Measurements from ENCODE around the gene GJB5. TPM values are rescaled to one million over a fixed set of nuclear protein-coding genes. Genes with fewer than 3 reads are reported as not detected.
"Not testable (repeated sequence)": the region's sequence is repeated elsewhere in the genome, so short reads cannot be mapped to it uniquely, and the experiment has no call there.

The GJB5 gene
- total RNA-seq, 1 donor from 2014 or later: not detected

- no peak for ATAC-seq (ENCODE audit: poor library complexity)
- intact Hi-C loops (cut with DNase I): no loop called here
- no peak for DNase-seq
These were observed 8.4 kb downstream of the GJB5 start for GRCh38 chr1:34763142-34763781.

- intact Hi-C loops (cut with DNase I): no loop called here
- DNase-seq (no peak), ATAC-seq (ENCODE audit: poor library complexity) (no peak)
These were observed 14.0 kb downstream of the GJB5 start for GRCh38 chr1:34768856-34769255.

- ATAC-seq (ENCODE audit: poor library complexity) (no peak), DNase-seq (no peak)
- intact Hi-C loops (cut with DNase I): no loop called here
These were observed 16.2 kb downstream of the GJB5 start for GRCh38 chr1:34770891-34771504.

GRCh38 chr1:34771573-34772371 is 16.9 kb downstream of the GJB5 start:
- ATAC-seq (ENCODE audit: poor library complexity): no peak
- intact Hi-C loops (cut with DNase I): no loop called here
- DNase-seq: no peak

GRCh38 chr1:34773114-34773513 is 18.3 kb downstream of the GJB5 start:
- DNase-seq; intact Hi-C loops (cut with DNase I); ATAC-seq (ENCODE audit: poor library complexity): not testable (repeated sequence)

- intact Hi-C loops (cut with DNase I): no loop called here
- ATAC-seq (ENCODE audit: poor library complexity) (no peak), DNase-seq (no peak)
These were observed 20.1 kb downstream of the GJB5 start for GRCh38 chr1:34774957-34775356.

GRCh38 chr1:34776911-34777310 is 22.1 kb downstream of the GJB5 start:
- no peak for DNase-seq
- ATAC-seq (ENCODE audit: poor library complexity): no peak
- intact Hi-C loops (cut with DNase I): no loop called here

- DNase-seq (no peak), ATAC-seq (ENCODE audit: poor library complexity) (no peak)
- intact Hi-C loops (cut with DNase I): no loop called here
These were observed 22.9 kb downstream of the GJB5 start for GRCh38 chr1:34777519-34778321.

GRCh38 chr1:34778381-34778780 is 23.5 kb downstream of the GJB5 start:
- ATAC-seq (ENCODE audit: poor library complexity): no peak
- intact Hi-C loops (cut with DNase I): no loop called here
- DNase-seq: no peak

GRCh38 chr1:34779005-34779404 is 24.2 kb downstream of the GJB5 start:
- DNase-seq (no peak), ATAC-seq (ENCODE audit: poor library complexity) (no peak)
- intact Hi-C loops (cut with DNase I): no loop called here

- DNase-seq (no peak), ATAC-seq (ENCODE audit: poor library complexity) (no peak)
- intact Hi-C loops (cut with DNase I): no loop called here
These were observed 24.7 kb downstream of the GJB5 start for GRCh38 chr1:34779526-34779925.

GRCh38 chr1:34779962-34780361 is 25.1 kb downstream of the GJB5 start:
- ATAC-seq (ENCODE audit: poor library complexity) (no peak), DNase-seq (no peak)
- intact Hi-C loops (cut with DNase I): no loop called here

GRCh38 chr1:34780528-34780927 is 25.7 kb downstream of the GJB5 start:
- intact Hi-C loops (cut with DNase I): no loop called here
- ATAC-seq (ENCODE audit: poor library complexity): no peak
- no peak for DNase-seq

GRCh38 chr1:34781071-34781843 is 26.4 kb downstream of the GJB5 start, which contains the start of gene GJB3:
TSS of gene GJB3 (plus strand) at chr1:34781214. CDS start at chr1:34784763, 3,549 bp downstream.
- ATAC-seq (ENCODE audit: poor library complexity): no peak

GRCh38 chr1:34781844-34782391 is 27.1 kb downstream of the GJB5 start:
- no peak for ATAC-seq (ENCODE audit: poor library complexity)
- intact Hi-C loops (cut with DNase I): no loop called here
- no peak for DNase-seq

More at GRCh38 chr1:34781071-34781843, 26.4 kb downstream of the GJB5 start, which contains the start of gene GJB3:
- intact Hi-C loops (cut with DNase I): no loop called here
- no peak for DNase-seq

GRCh38 chr1:34784751-34785221 is 29.9 kb downstream of the GJB5 start:
- intact Hi-C loops (cut with DNase I): loop anchor here (5.0 kb wide), 1 partner anchor 83 kb away; no protein-coding TSS in a partner anchor
- DNase-seq (no peak), ATAC-seq (ENCODE audit: poor library complexity) (no peak)

GRCh38 chr1:34785231-34785874 is 30.5 kb downstream of the GJB5 start:
- ATAC-seq (ENCODE audit: poor library complexity): no peak
- no peak for DNase-seq
- intact Hi-C loops (cut with DNase I): loop anchor here (5.0 kb wide), 1 partner anchor 82 kb away; no protein-coding TSS in a partner anchor
